Breast epithelium (tissue), 4 donors: Measurements from ENCODE around the gene HTRA3. TPM values are rescaled to one million over a fixed set of nuclear protein-coding genes. Genes with fewer than 3 reads are reported as not detected.
"Not testable (repeated sequence)": the region's sequence is repeated elsewhere in the genome, so short reads cannot be mapped to it uniquely, and the experiment has no call there.

Experiments used
- DNase-seq, 2 donors: peaks; one replicate each; pipeline ENCODE4 v3.0.0-alpha.2; 2019; ENCODE audit warnings: low spot score in 2 of 2
- H3K27ac ChIP-seq, 2 donors: fragments of 200-600 bp; sonication (generic) in 1 of 2; one replicate each; pipeline ENCODE4 v1.5.1; 2016 to 2019; ENCODE audit warnings: mild to moderate bottlenecking in 1 of 2
- H3K27me3 ChIP-seq, 2 donors: fragments of 200-600 bp; sonication (generic) in 1 of 2; one replicate each; pipeline versions ENCODE4 v1.5.1 to v1.6.0; 2017 to 2019; ENCODE audit warnings: control low read depth in 1 of 2, mild to moderate bottlenecking in 1 of 2
- H3K36me3 ChIP-seq: fragments of 200-600 bp; one replicate; pipeline ENCODE4 v1.5.1; 2019
- H3K4me1 ChIP-seq, 2 donors: fragments of 200-600 bp; sonication (generic); one replicate each; pipeline ENCODE4 v1.5.1; 2016 to 2019; ENCODE audit warnings: control low read depth in 1 of 2
- H3K4me3 ChIP-seq, 3 donors: fragments of 200-600 bp; sonication (generic); 1 replicate in 2 of 3; 2 replicates in 1 of 3; pipeline ENCODE4 v1.5.1; 2016 to 2019; ENCODE audit warnings: mild to moderate bottlenecking in 3 of 3, moderate library complexity in 2 of 3
- H3K9me3 ChIP-seq, 2 donors: fragments of 200-600 bp; sonication (generic) in 1 of 2; one replicate each; pipeline ENCODE4 v1.5.1; 2016 to 2019; ENCODE audit warnings: control low read depth in 1 of 2
- POLR2A ChIP-seq: fragments of 450-650 bp; IDR thresholded peaks from one replicate; pipeline ENCODE4 v1.6.1; 2016; ENCODE audit warnings: antibody characterized with exemption, mild to moderate bottlenecking, moderate library complexity
- POLR2AphosphoS5 ChIP-seq, 3 donors: sonication (generic); formaldehyde crosslinking; IDR thresholded peaks; one replicate each; pipeline ENCODE4 v1.6.1; 2017; ENCODE audit warnings: antibody characterized with exemption in 3 of 3
- intact Hi-C: fragments of 100-400 bp; cut with DNase I; formaldehyde crosslinking; loops from one replicate; pipeline ENCODE4 v1.15.1; 2023; ENCODE audit warnings: low total_unique reads
- total RNA-seq, 3 donors: library from RNA; depleted of rRNA; stranded (reverse); fragments of >200 nt; gene quantifications; one replicate each; pipeline ENCODE4 v1.1.0, GENCODE V29; 2016
- TF ChIP-seq, protein P1 (sequence below), 3 donors: fragments of 450-650 bp; IDR thresholded peaks; one replicate each; pipeline ENCODE4 v1.5.1; 2016 to 2017; ENCODE audit warnings: antibody characterized with exemption in 3 of 3, mild to moderate bottlenecking in 3 of 3, moderate library complexity in 3 of 3

The HTRA3 gene
- total RNA-seq, 3 donors from 2014 or later: 8.5 to 53.9 (median 19.7) TPM

DNA sequence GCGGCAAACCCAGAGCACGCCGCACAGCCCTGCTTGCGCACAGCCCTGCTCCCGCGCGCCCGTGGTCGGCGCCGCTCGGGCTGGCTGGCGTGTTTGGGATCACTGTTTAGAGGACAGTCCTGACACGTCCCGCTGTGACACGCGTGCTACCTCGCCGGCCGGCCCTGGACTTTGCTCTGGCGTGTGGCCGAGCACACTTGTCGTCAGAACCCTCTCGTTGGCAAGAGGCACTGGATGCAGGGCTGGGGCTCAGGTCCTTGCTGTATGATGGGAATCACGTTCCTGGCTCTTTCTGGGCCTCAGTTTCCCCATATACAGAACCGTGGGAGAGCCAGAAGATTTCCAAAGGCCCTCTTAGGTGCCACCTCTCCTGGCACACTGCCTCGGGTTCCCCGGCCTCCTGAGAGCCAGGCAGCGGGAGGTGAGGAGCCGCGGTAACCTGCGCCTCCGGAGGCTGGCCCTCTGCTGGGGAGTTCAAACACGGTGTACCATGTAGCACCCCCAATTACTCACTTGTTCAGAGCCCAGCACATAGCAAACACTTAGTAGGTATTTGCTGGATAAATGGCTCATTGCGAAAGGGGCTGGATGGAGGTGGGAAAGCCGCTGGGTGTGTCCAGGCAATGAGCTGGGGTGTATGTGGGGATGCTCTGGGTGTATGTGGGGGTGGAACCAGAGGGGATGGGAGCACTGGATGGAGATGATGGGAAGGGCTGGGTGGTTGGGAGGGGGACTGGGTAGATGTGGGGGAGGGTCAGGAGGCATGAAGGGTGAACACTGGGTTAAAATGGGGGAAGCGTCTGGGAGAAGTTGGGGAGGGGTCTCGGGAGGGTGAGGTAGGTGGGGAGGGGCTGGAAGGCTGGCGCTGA lies 76.6 kb downstream of the HTRA3 start:
- H3K9me3 ChIP-seq: no peaks in the 10 kb centered on the region
- no peaks in the 10 kb centered on the region for H3K27me3 ChIP-seq
- H3K4me1 ChIP-seq: no peaks in the 10 kb centered on the region
- TF ChIP-seq POLR2AphosphoS5 (IDR thresholded peaks at IDR 0.05): no peak
- TF ChIP-seq POLR2A: no peak
- H3K36me3 ChIP-seq: no peaks in the 10 kb centered on the region
- DNase-seq: no peak
- intact Hi-C loops: loop anchor here (1.0 kb wide), 1 partner anchor 48 kb away; no protein-coding TSS in a partner anchor
- no peak overlapping the region for H3K4me3 ChIP-seq
- H3K27ac ChIP-seq: no peak overlapping the region

DNA sequence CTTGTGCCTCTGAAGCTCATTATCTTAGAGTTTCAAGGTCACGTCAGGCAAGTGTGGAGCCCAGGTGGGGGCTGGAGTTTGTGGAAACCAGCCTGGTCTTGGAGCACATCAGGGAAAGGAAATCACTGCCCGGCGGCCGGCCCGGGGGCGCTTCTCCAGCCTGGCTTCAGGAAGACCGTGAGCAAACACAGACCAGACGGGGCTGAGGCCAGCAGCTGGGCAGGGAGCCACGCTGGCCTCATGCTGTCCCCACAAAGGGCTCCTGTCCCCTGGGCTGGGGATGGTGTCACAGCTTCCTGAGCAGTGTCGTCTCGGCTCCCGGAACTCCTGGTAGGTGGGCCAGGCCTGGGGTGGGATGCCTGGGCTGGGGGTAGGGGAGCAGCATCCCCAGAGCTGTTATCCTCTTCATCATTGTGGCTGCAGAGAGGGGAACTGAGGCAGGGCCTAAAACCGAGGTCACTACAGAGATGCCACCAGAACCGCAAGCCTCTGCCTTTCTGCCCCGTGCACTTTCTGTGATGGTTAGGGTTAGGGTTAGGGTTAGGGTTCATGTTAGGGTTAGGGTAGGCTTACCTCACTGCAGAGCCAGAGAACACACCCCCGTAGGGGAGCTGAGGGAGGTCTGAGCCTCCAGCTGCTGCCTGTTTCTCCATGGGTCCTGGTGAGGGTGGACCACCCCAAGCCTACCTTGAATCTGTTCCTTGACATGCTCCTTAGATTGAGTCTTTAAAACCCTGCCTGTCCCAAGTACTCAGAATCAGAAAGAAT lies 77.5 kb downstream of the HTRA3 start:
- no peak for DNase-seq
- no peak for TF ChIP-seq POLR2AphosphoS5 (IDR thresholded peaks at IDR 0.05)
- TF ChIP-seq, protein P1, sequence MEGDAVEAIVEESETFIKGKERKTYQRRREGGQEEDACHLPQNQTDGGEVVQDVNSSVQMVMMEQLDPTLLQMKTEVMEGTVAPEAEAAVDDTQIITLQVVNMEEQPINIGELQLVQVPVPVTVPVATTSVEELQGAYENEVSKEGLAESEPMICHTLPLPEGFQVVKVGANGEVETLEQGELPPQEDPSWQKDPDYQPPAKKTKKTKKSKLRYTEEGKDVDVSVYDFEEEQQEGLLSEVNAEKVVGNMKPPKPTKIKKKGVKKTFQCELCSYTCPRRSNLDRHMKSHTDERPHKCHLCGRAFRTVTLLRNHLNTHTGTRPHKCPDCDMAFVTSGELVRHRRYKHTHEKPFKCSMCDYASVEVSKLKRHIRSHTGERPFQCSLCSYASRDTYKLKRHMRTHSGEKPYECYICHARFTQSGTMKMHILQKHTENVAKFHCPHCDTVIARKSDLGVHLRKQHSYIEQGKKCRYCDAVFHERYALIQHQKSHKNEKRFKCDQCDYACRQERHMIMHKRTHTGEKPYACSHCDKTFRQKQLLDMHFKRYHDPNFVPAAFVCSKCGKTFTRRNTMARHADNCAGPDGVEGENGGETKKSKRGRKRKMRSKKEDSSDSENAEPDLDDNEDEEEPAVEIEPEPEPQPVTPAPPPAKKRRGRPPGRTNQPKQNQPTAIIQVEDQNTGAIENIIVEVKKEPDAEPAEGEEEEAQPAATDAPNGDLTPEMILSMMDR (IDR thresholded peaks at IDR 0.05): no peak
- no peak for TF ChIP-seq POLR2A
- H3K4me3 ChIP-seq: no peak overlapping the region
- H3K27ac ChIP-seq: no peak overlapping the region
- intact Hi-C loops: loop anchor here (1.0 kb wide), 1 partner anchor 47 kb away; no protein-coding TSS in a partner anchor
- H3K9me3 ChIP-seq: no peaks in the 10 kb centered on the region
- no peaks in the 10 kb centered on the region for H3K36me3 ChIP-seq
- no peaks in the 10 kb centered on the region for H3K4me1 ChIP-seq
- H3K27me3 ChIP-seq: no peaks in the 10 kb centered on the region

DNA sequence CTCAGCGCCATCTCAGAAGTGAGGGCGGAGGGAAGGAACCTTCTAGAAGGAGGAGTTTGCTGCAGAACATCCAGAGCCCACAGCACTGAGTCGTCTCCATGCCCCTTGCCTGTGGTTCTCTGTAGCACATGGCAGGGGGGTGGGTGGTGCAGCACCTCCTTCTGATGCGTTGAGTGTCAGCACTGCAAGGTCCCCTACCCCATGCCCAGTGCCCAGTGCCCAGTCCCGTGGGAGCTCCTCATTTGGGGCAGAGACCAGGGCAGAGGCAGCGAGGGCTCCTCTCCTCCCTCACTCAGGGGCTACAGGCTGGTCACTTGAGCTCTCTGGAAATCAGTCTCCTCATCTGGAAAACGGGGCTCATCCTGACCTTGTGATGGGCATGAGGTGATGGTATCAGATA lies 78.1 kb downstream of the HTRA3 start:
- intact Hi-C loops: no loop called here
- H3K36me3 ChIP-seq: no peaks in the 10 kb centered on the region
- no peak overlapping the region for H3K27ac ChIP-seq
- DNase-seq: no peak
- no peaks in the 10 kb centered on the region for H3K27me3 ChIP-seq
- H3K9me3 ChIP-seq: no peaks in the 10 kb centered on the region
- H3K4me1 ChIP-seq: peaks cover 0 to 6% of the 10 kb centered on the region in 2 donors
- H3K4me3 ChIP-seq: no peak overlapping the region
- no peak for TF ChIP-seq POLR2AphosphoS5 (IDR thresholded peaks at IDR 0.05)
- TF ChIP-seq POLR2A: no peak
- TF ChIP-seq, protein P1 (IDR thresholded peaks at IDR 0.05): no peak

DNA sequence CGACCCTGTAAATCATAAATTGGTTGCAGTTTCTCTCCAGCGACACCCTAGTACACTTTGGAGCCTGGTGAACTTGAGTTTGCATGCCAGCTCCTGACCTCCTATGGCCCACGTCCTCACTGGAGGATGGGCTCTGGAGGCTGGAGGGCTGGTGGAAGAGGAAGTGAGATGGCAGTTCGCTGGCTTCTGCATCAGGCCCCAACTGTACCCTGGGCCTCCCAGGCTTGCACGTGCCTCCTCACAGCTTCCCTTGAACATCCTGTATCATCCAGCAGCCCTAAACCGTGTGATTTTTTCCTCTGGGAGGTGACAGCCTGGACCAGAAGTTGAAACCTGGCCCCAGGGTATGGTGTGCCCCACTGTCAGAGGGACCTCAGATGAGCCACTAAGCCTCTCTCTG lies 78.5 kb downstream of the HTRA3 start:
- no peaks in the 10 kb centered on the region for H3K27me3 ChIP-seq
- H3K4me3 ChIP-seq: no peak overlapping the region
- H3K36me3 ChIP-seq: no peaks in the 10 kb centered on the region
- no peak for DNase-seq
- TF ChIP-seq POLR2A: no peak
- TF ChIP-seq, protein P1 (IDR thresholded peaks at IDR 0.05): no peak
- TF ChIP-seq POLR2AphosphoS5 (IDR thresholded peaks at IDR 0.05): no peak
- intact Hi-C loops: no loop called here
- peaks cover 0 to 10% of the 10 kb centered on the region in 2 donors for H3K4me1 ChIP-seq
- no peak overlapping the region for H3K27ac ChIP-seq
- H3K9me3 ChIP-seq: no peaks in the 10 kb centered on the region

DNA sequence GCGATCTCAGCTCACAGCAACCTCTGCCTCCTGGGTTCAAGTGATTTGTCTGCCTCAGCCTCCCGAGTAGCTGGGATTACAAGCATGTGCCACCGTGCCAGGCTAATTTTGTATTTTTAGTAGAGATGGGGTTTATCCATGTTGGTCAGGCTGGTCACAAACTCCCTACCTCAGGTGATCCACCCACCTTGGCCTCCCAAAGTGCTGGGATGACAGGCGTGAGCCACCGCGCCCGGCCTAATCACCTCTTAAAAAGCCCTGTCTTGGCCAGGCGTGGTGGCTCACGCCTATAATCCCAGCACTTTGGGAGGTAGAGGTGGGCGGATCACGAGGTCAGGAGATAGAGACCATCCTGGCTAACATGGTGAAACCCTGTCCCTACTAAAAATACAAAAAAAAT lies 79.7 kb downstream of the HTRA3 start:
- H3K27me3 ChIP-seq, H3K4me3 ChIP-seq, intact Hi-C loops, H3K27ac ChIP-seq, DNase-seq, H3K9me3 ChIP-seq, H3K36me3 ChIP-seq, H3K4me1 ChIP-seq: not testable (repeated sequence)
